Activated T-helper 1 cell treated with anti-CD3 and anti-CD28 coated beads, Interleukin-12 subunit alpha, Interleukin-12 subunit beta, Interleukin-2, Interleukin-4 antibody, amounts not matched to agents 30 ng/mL and 10 ng/mL and 1 ng/mL, durations not matched to agents 14 hours and 24 hours and 36 hours (primary cell): ENCODE measurements around the gene KMO. TPM values are rescaled to one million over a fixed set of nuclear protein-coding genes. Genes with fewer than 3 reads are reported as not detected.

Experiments
- DNase-seq: peaks from one replicate; pipeline ENCODE4 v3.0.0; 2021; ENCODE audit warnings: low spot score
- H3K27ac Mint-ChIP-seq: one replicate; pipeline ENCODE4 v1.8.0; 2021; ENCODE audit warnings: mild to moderate bottlenecking, mixed read lengths
- H3K27me3 Mint-ChIP-seq: one replicate; pipeline ENCODE4 v1.8.0; 2022; ENCODE audit warnings: mild to moderate bottlenecking, moderate library complexity, mixed read lengths; ENCODE audit not compliant: insufficient read depth
- H3K36me3 Mint-ChIP-seq: one replicate; pipeline ENCODE4 v1.8.0; 2021; ENCODE audit warnings: low read depth, mixed read lengths
- H3K4me1 Mint-ChIP-seq: one replicate; pipeline ENCODE4 v1.8.0; 2021; ENCODE audit warnings: low read depth, mixed read lengths
- H3K4me3 Mint-ChIP-seq: one replicate; pipeline ENCODE4 v1.8.0; 2021; ENCODE audit warnings: mild to moderate bottlenecking, moderate library complexity, mixed read lengths
- H3K9me3 Mint-ChIP-seq: one replicate; pipeline ENCODE4 v1.8.0; 2021; ENCODE audit warnings: mixed read lengths
- intact Hi-C: fragments of 100-400 bp; cut with micrococcal nuclease; formaldehyde crosslinking; loops from one replicate; pipeline ENCODE4 v1.15.1; 2024
- total RNA-seq: library from RNA; stranded (reverse); gene quantifications from 2 replicates; pipeline ENCODE4 v1.2.3, GENCODE V29; 2022

Gene KMO
- total RNA-seq, 1 donor from 2014 or later: not detected

- Mint-ChIP-seq H3K36me3 (no peaks in the 10 kb centered on the region), H3K4me3 (no peak overlapping the region), H3K27me3 (no peaks in the 10 kb centered on the region), H3K9me3 (no peaks in the 10 kb centered on the region), H3K27ac (no peak overlapping the region), H3K4me1 (peaks cover 7% of the 10 kb centered on the region)
- intact Hi-C loops: no loop called here
- DNase-seq: no peak
Measured at GRCh38 chr1:241608379-241609033, 76.3 kb downstream of the KMO start.

- H3K9me3 Mint-ChIP-seq: no peaks in the 10 kb centered on the region
Measured at GRCh38 chr1:241610056-241610815, 78.1 kb downstream of the KMO start.

GRCh38 chr1:241611063-241611462 lies 78.9 kb downstream of the KMO start:
- Mint-ChIP-seq H3K4me3 (no peak overlapping the region), H3K36me3 (no peaks in the 10 kb centered on the region), H3K27ac (no peak overlapping the region), H3K4me1 (peaks cover 14% of the 10 kb centered on the region), H3K9me3 (no peaks in the 10 kb centered on the region), H3K27me3 (no peaks in the 10 kb centered on the region)
- intact Hi-C loops: loop anchor here (1.0 kb wide), 6 partner anchors 16 to 407 kb away; partner anchors contain the start of gene KMO
- no peak for DNase-seq

More at GRCh38 chr1:241610056-241610815, 78.1 kb downstream of the KMO start:
- no peak overlapping the region for H3K27ac Mint-ChIP-seq
- DNase-seq: no peak
- H3K4me1 Mint-ChIP-seq: peaks cover 14% of the 10 kb centered on the region
- intact Hi-C loops: no loop called here
- H3K27me3 Mint-ChIP-seq: no peaks in the 10 kb centered on the region
- no peak overlapping the region for H3K4me3 Mint-ChIP-seq
- H3K36me3 Mint-ChIP-seq: no peaks in the 10 kb centered on the region

GRCh38 chr1:241611736-241612135 lies 79.6 kb downstream of the KMO start:
- no peak overlapping the region for H3K4me3 Mint-ChIP-seq
- intact Hi-C loops: loop anchor here (1.0 to 2.0 kb wide), 7 partner anchors 16 to 407 kb away; partner anchors contain the start of gene KMO
- no peaks in the 10 kb centered on the region for H3K27me3 Mint-ChIP-seq
- no peaks in the 10 kb centered on the region for H3K36me3 Mint-ChIP-seq
- H3K4me1 Mint-ChIP-seq: peaks cover 14% of the 10 kb centered on the region
- no peak overlapping the region for H3K27ac Mint-ChIP-seq
- no peaks in the 10 kb centered on the region for H3K9me3 Mint-ChIP-seq
- DNase-seq: no peak

GRCh38 chr1:241612533-241613477 lies 80.6 kb downstream of the KMO start:
- Mint-ChIP-seq H3K9me3 (no peaks in the 10 kb centered on the region), H3K4me1 (peaks cover 19% of the 10 kb centered on the region), H3K36me3 (no peaks in the 10 kb centered on the region), H3K27me3 (no peaks in the 10 kb centered on the region), H3K27ac (peak overlapping the region; percentile 9), H3K4me3 (peak overlapping the region; percentile 11)
- intact Hi-C loops: loop anchor here (1.0 to 2.0 kb wide), 2 partner anchors 20 to 27 kb away; partner anchors contain the start of genes CHML and OPN3
- DNase-seq: no peak

GRCh38 chr1:241614144-241614543 lies 82.0 kb downstream of the KMO start:
- Mint-ChIP-seq H3K4me3 (no peak overlapping the region), H3K27ac (peak overlapping the region; percentile 65), H3K4me1 (peaks cover 19% of the 10 kb centered on the region), H3K27me3 (no peaks in the 10 kb centered on the region), H3K36me3 (no peaks in the 10 kb centered on the region), H3K9me3 (no peaks in the 10 kb centered on the region)
- no peak for DNase-seq
- intact Hi-C loops: no loop called here

- H3K27me3 Mint-ChIP-seq: no peaks in the 10 kb centered on the region
- DNase-seq: no peak
- no peaks in the 10 kb centered on the region for H3K9me3 Mint-ChIP-seq
- H3K27ac Mint-ChIP-seq: peak overlapping the region; percentile 65
- H3K4me1 Mint-ChIP-seq: peaks cover 19% of the 10 kb centered on the region
- no peaks in the 10 kb centered on the region for H3K36me3 Mint-ChIP-seq
- intact Hi-C loops: no loop called here
- no peak overlapping the region for H3K4me3 Mint-ChIP-seq
Measured at GRCh38 chr1:241614572-241614971, 82.4 kb downstream of the KMO start.

- intact Hi-C loops: no loop called here
- Mint-ChIP-seq H3K27me3 (no peaks in the 10 kb centered on the region), H3K9me3 (no peaks in the 10 kb centered on the region), H3K36me3 (no peaks in the 10 kb centered on the region), H3K27ac (no peak overlapping the region), H3K4me3 (no peak overlapping the region), H3K4me1 (peaks cover 19% of the 10 kb centered on the region)
- no peak for DNase-seq
Measured at GRCh38 chr1:241615043-241615974, 83.1 kb downstream of the KMO start.

- intact Hi-C loops: no loop called here
- DNase-seq: no peak
- H3K27ac Mint-ChIP-seq: no peak overlapping the region
- H3K4me3 Mint-ChIP-seq: no peak overlapping the region
- H3K36me3 Mint-ChIP-seq: no peaks in the 10 kb centered on the region
- no peaks in the 10 kb centered on the region for H3K9me3 Mint-ChIP-seq
- no peaks in the 10 kb centered on the region for H3K27me3 Mint-ChIP-seq
- peaks cover 19% of the 10 kb centered on the region for H3K4me1 Mint-ChIP-seq
Measured at GRCh38 chr1:241617426-241617825, 85.2 kb downstream of the KMO start.

- no peak overlapping the region for H3K4me3 Mint-ChIP-seq
- intact Hi-C loops: no loop called here
- no peaks in the 10 kb centered on the region for H3K27me3 Mint-ChIP-seq
- H3K4me1 Mint-ChIP-seq: peaks cover 8% of the 10 kb centered on the region
- no peak for DNase-seq
- no peak overlapping the region for H3K27ac Mint-ChIP-seq
- H3K9me3 Mint-ChIP-seq: no peaks in the 10 kb centered on the region
- peaks cover 2% of the 10 kb centered on the region for H3K36me3 Mint-ChIP-seq
Measured at GRCh38 chr1:241622669-241623068, 90.5 kb downstream of the KMO start.

GRCh38 chr1:241624935-241625334 lies 92.8 kb downstream of the KMO start:
- intact Hi-C loops: no loop called here
- H3K27me3 Mint-ChIP-seq: no peaks in the 10 kb centered on the region
- H3K36me3 Mint-ChIP-seq: peaks cover 2% of the 10 kb centered on the region
- peaks cover 15% of the 10 kb centered on the region for H3K4me1 Mint-ChIP-seq
- no peak overlapping the region for H3K27ac Mint-ChIP-seq
- no peak overlapping the region for H3K4me3 Mint-ChIP-seq
- DNase-seq: no peak
- no peaks in the 10 kb centered on the region for H3K9me3 Mint-ChIP-seq
